ENCODE data around the gene TPST2.

GRCh38 chr22:26481112-26481693 is 108.7 kb downstream of the TPST2 start:
- no peak for TF ChIP-seq TARDBP (IDR thresholded peaks at IDR 0.05)
- TF ChIP-seq SP1 (IDR thresholded peaks at IDR 0.05) = no peak
- no peak for TF ChIP-seq BHLHE40 (IDR thresholded peaks at IDR 0.05; ENCODE audit: borderline replicate concordance)
- TF ChIP-seq ZNF384 (IDR thresholded peaks at IDR 0.05) = no peak
